Activated T-helper 1 cell treated with Interleukin-2 at 50 U/mL for 16 hours (primary cell): ENCODE measurements around the gene TTLL5.
A peak's percentile ranks its signal among the peaks of the same experiment; 100 is the strongest.
"Not testable (repeated sequence)": the region's sequence is repeated elsewhere in the genome, so short reads cannot be mapped to it uniquely, and the experiment has no call there.

Experiments
- DNase-seq: peaks from one replicate; pipeline ENCODE4 v3.0.0-alpha.2; 2020; ENCODE audit warnings: low read depth

The TTLL5 gene

DNA sequence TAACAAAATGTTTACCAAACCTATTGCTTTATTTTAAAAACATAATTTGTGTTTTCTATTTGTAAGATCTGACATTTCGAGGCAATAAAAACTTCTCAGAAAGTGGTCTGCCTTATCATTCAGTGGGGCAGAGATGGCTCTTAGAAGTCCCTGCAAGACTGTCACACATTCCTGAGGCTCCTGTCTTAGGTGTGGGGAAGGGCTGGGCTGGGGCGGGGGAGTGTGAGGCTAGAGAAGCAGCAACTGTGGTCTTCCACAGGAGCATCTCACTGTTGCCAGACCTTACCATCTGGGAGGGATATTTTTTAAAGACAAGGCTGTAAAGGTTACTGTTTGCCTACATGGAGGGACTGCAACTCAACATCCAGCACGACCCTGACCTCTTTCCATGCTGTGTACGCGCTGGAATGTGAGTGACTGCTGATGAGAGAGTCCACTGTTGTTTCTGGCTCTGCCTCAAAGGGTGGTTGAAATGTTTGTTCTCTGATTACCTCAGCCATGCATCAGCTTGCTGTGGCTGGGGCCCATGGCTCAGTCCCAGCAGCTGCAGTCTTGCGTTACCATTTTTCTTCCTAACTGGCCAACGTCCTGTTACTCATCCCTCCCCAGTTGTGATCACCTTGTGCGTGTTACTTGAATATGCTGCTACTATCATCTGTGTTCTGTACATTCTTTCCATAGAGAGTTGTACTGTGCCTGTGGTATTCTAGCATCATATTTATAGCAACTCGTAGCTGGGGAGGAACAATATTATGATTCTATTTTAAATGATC, 12.8 kb upstream of the TTLL5 start:
- DNase-seq: no peak

DNA sequence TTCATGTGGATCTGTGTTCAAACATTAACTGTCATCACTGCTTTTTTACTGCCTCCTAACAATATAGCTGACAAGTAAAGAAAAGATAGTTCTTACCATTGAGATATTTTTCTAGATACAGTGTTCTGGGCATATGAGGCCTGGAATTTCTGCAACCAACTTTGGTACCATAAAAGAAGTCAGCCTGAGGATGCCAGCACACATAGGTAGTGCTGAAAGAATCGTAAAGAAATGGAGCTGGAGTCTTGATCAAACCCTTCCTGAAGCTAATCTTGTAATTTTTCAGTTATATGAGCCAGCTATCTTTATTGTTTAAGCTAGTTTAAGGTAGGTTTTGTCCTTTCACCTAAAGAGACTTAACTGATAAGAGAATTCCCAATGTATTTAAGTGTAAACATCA, 11.7 kb upstream of the TTLL5 start:
- no peak for DNase-seq

DNA sequence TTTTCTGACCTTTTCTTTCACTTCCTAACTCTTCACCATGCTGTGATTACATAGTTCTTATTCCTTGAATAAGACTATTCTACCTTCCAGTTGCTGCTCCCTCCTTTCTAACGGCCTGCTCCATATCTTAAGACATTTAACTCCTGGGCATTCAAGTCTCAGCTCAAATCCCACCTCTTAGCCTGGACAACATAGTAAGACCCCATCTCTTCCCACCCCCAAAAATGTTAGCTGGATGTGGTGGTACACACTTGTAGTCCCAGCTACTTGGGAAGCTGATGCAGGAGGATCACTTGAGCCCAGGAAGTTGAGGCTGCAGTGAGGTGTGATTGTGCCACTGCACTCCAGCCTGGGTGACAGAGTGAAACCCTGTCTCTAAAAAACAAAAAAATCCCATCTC, 11.3 kb upstream of the TTLL5 start:
- no peak for DNase-seq

DNA sequence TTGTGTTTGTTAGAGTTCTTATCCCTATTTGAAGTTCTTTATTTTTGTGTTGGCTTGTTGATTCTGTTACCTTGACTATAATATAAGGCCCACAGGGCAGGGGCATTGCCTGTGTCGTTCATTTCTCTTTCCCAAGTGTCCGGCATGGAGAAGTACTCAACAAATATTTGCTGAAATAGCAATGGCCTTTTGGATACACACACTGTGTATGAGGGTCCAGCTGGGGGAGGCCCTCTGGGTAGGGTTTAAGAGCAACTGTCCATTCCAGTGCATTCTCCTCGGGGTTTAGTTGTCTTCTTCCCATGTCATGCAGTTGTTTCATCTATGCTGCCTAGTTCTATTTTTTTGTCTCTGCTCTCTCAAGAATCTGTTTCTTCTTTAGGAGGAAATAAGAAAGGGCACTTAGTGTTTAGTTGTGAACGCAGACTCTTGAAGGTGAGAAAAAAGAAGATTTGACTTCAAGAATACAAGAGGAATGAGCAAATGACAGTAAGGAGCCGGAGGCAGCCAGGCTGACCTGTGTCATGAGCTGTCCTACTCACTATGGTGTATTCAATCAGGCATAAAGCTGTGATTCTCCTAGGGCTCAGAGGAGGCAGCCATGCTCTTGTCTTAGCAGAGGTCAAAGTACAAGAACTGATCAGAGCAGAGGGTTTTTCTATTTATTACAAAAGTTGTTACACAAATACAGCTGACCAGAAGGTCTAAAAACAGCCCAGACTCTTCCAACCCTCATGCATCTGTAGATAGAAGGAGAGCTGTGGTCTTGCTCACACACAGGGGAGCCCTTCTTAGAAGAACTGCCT, 10.6 kb upstream of the TTLL5 start:
- no peak for DNase-seq

DNA sequence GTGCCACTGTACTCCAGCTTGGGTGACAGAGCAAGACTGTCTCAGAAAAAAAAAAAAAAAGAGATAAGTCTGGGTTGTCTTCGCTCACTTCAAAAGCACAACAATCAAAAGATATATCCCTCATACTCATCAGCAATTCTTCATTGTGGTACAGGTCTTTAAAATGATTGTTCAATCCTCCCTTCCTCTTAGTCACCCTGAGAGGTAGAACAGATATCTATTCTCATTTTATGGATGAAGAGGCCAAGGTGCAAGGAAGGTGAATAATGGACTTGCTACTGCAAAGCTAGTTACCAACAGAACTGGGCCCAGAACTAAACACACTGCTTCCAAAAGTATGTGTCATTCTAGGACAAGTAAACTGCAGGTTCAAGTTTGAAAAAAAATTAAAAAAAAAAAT, 7.5 kb upstream of the TTLL5 start:
- no peak for DNase-seq

DNA sequence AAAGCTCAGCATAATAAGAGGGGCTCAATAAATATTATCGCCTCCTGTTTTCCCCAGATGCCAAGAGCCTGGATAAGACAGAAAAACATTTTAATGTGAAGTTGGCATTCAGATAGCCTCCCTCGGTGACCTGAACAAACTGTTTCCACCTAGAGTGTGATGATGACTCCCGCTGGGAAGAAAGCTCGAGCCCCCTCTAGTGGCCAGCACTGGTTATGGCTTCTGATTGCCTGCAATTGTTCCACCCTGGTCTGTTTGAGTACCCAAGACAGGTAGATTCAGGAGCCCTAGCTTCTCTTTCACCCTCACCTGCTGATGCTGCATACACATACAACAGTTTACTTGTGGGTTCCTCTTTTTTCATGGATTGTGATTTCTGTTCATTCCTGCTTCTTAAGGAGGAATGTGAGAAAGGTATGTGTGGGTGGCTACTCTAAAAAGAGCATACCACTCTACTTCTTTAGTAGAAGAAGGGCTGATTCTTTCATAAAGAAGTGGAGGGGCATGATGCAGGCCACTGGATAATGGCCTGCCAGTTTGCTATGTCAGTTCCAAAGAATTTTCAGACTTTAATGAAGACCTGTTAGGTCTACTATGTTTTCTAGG, 6.8 kb upstream of the TTLL5 start:
- peak; percentile 62 for DNase-seq

DNA sequence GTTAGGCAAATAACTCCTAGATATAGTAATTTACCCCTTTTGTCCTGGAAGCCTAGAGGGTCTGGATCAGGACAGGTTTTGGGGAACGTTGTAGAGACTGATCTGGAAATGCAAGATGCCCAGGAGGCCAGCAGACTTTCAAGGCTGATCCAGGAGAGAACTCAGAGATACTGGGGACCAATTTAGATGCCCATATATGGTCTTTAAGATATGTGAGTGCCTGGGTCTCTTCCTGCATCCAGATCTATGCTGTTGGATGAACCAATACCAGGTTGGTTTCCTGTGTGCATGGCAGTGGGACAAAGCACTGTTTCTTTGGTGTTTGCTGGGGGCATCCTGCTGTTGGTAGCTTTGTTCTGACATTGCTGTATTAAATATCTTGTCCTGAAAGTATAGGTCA, 5.8 kb upstream of the TTLL5 start:
- DNase-seq: no peak

DNA sequence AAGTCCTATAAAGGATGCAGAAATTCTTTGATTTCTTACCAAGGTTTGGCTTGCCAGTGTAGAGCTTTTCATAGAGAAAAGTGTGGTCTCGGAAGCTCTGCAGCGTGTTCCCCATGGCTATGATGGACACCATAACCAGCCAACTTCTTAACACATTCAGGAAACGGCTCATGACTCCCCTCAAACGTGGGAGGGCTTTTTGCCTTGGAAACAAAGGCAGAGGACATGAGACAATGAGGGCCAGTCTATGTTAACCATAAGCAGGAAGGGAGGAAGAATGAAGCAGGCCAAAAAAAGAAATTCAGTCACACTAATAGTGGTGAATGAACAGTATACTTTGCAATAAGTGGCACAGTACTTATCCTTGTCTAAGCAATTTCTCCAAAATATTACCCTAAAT, 3.7 kb upstream of the TTLL5 start:
- DNase-seq: no peak

DNA sequence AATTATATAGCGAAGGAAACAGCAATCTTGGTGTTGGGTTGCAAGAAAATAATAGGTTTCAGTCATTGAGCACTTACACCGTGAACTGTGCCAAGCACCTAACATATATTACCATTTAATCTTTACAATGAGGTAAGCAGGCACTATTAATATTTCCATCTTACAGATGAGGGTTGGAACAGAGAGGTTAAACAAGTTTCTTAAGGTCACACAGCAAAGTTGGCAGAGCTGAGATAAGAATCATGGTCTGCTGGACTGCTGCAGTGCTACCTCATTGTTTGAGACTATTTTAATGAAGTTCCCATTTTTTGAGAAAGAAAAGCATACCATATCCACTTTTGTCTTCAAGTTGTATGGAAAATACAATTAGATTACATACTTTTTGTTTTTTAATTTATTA, 2.1 kb upstream of the TTLL5 start:
- no peak for DNase-seq

DNA sequence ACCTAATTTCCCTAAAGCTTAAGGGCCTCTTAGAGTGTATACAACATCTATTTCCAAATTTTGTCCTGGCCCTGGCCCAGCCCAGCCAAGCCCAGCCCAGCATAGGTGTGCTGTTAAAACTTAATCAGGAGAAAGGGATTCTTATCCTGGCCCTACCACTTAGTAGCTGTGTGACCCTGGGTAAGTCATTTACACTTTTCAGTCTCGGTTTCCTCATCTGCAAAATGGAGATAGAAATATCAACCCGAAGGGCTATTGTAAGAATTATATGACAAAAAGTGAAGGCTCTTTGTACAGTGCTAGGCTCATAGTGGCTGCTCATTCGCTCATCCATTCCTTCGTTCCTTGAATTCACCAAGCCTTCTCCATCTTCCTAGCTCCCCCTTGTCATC, 812 bp upstream of the TTLL5 start:
- DNase-seq: no peak

DNA sequence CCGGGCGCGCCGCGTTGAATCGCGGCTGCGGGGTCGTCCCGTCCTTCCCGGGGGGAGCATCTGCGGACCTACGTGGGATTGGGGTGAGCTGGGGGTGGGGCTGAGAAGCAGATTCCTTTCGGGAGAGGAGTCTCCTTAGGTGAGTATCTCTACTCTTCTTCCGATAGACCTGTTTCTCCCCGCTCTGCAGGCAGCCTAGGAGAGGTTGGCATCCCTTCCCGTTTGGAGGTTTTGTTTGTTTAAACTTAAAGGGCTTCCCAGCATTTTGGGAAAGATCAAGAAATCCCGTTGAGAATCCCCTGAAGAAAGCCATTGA, 411 bp downstream of the TTLL5 start:
- DNase-seq: no peak

DNA sequence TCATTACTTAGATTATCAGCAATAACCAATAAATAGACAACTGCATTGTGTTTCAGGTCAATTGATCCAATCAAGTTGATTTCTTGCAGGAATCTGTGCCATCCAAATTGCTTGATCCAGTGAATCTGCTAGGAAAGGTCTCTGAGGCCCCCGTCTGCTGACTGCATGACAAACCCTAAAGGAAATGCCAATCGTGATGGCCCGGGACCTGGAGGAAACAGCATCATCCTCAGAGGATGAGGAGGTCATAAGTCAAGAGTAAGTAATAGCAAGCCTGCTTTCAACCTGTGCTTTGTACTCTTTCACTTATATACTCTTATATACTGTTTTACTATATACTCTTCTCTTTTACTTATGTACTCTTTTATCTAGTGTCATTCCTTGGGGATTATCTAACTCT, 1.9 kb downstream of the TTLL5 start:
- DNase-seq: no peak

DNA sequence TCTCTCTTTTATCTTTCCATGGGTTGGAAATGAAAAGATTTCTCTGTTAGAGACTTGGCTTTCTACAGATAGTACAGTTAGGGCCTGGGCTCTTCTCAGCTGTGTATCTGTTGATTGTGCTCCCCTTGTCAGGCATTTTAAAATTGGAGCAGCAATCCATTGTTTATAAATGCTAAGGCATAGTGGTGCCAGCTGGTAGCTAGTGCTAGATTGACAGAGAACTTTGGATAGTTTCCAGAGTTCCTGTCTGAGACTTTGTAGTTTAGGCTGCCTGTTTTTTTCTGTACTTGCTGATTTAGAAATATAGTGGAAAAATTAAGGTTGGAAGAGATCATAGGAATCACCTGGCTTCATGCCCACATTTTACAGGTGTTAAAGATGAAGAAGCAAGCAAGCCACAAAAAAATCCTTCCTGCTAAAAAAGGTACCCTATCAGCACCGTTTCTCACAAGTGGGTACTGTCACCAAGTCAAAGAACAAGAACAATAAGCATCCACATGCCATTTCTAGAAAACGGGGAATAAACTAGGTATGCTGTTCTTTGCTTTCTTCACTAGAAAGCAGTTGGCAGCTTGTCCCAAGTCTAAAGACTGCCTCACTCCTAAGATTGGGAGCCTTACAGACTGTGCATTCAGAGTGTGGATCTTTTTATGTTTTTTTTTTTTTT, 6.2 kb downstream of the TTLL5 start:
- DNase-seq: no peak

DNA sequence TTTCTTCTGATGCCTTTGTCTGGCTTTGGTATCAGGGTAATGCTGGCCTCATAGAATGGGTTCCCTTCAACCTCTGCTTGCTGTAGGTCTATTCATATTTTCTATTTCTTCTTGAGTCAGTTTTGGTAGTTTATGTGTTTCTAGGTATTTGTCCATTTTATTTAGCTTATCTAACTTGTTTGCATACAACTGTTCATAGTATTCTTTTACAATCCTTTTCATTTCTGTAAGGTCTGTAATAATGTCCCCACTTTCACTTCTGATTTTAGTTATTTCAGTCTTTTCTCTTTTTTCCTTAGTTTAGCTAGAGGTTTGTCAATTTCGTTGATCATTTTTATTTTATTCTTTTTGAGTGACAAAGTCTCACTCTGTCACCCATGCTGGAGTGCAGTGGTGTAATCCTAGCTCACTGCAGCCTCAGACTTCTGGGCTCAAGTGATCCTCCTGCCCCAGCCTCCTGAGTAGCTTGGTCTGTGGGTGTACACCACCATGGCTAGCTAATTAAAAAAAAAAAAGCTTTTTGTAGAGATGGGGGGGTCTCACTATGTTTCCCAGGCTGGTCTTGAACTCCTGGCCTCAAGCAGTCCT, 11.7 kb downstream of the TTLL5 start:
- DNase-seq: no peak

DNA sequence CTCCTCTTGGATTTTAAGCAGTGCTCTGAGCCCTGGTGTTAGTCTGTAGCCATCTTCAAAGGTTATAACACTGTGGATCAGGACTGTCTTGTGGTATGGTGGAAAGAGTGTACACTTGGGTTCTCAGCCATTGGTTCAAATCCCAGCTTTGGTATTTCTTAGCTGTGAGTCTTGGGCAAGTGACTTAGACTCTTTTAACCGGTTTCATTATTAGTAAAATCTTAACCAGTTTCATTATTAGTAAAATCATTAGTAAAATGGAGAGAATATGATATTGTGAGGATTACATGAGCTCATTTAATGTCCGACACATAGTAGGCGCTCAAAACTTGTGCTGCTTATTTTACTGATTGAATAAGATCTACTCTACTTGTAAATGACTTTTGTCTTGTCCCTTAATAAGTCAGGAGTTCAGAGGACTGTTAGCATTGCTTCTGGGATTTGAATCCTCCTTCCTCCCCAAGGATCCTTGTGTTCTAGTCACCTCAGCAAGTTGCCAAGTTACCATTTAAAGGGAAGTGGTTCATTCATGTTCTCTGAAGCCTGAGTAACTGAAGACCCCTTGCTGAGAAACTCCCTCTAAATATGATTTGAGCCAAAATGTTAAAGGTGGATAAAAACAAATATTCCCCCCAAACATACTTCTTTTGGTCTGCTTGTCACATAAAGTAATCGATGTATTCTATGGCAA, 12.4 kb downstream of the TTLL5 start:
- DNase-seq: no peak

DNA sequence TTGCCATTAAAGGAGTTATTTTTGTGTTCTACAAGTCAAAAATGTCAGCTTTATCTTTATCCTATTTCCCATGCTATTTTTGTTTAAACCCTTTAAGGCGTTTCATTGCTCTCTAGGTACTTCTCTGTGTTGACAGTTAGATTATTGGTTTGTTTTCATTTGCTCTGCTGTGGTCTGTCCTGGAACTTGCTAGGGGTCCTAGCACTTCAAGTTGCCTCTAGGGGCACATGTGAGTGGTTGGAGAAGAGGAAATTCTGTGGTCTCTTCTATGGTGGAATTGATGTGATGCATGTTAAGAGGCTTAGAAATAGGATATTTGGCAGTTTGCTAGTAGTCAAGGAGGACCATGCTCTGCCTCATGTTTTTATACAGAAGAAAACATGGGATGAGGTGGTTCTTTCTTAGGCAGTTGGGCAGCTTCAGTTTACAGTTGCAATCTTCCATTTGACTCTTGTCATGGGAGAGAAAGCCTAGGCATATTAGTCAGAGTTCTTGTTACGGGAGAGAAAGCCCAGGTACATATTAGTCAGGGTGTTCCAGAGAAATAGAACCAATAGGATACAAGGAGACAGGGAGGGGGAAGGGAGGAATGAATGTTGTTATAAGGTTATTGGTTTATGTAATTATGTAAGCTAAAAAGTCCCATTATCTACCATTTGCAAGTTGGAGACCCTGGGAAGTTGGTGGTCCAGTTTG, 14.4 kb downstream of the TTLL5 start:
- no peak for DNase-seq

DNA sequence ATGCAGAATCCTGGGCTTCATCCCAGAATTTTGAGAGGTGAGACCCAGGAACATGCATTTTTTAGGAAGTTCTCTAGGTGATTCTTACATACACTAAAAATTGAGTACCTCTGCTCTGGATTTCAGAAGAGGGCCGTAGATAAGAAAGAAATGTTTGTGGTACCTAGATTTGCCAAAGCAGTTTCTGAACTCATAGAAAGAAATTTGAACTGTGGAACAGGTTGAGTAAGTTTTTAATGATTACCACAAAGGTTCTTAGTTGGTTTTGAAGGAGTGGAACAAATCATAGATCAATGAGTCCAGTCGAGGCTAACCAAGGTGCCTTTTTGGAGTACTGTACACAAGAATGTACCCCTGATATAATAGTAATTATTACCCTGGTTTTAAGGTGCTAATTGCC, 24.9 kb downstream of the TTLL5 start:
- no peak for DNase-seq

DNA sequence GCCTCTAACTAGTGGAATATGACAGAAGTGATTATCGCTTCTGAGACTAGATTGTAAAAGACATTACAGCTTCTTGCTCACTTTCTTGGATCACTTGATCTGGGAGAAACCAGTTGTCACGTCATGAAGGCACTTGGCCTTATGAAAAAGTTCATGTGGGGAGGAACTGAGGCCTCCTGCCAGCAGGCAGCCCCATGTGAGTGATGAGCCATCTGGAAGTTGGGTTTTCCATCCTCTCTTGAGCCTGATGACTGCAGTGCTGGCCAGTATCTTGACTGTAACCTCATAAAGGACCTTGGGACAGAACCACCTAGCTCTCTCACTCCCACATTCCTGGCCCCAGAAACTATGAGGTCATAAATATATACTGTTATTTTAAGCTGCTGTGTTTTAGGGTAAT, 28.0 kb downstream of the TTLL5 start:
- DNase-seq: no peak

DNA sequence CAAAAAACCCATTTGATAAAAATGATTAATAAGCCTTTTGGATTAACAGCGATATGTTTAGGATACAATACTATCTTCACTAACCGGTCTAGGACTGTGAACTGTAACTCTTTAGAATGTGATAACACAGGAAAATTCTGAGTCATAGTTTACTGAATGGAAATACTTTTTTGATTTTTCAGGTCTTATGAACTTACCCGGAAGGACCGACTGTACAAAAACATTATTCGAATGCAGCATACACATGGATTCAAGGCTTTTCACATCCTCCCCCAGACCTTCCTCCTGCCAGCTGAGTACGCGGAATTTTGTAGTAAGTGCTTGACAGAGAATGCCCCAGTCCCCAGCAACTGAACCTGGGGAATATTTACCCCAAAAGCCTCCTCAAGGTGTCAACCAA, 29.0 kb downstream of the TTLL5 start:
- no peak for DNase-seq

DNA sequence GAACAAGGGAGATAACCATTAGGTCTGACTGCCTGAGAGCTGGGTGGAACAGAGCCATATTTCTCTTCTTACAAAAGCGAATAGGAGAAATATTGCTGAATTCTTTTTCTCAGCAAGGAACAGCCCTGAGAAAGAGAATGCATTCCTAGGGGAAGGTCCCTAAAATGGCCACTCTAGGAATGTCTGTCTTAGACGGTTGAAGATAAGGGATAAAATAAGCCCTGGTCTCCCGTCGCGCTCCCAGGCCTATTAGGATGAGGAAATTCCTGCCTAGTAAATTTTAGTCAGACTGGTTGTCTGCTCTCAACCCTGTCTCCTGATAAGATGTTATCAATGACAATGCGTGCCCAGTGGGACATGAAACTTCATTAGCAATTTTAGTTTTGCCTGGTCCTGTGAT, 34.0 kb downstream of the TTLL5 start:
- not testable (repeated sequence) for DNase-seq

DNA sequence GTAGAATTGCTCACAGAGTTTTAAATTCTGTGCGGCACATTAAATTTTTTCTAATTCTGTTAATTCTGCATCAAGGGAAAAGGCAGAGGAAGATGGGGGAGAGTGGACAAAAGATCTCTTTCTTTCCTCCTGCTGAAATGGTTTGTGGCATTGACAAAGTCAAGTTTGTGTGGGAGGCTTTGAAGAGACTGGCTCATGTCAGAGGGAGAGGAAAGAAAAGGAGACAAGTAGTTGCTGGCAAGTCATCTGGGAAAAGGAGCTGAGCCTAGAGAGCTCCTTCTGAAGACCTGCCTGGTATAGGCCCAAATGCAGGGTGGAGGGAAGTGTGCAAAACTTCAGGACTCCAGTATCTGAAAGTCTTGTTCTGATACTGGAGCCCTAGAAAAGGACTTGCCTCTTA, 36.3 kb downstream of the TTLL5 start:
- DNase-seq: no peak
